ENCODE results near the gene POLG2.

The POLG2 gene

DNA sequence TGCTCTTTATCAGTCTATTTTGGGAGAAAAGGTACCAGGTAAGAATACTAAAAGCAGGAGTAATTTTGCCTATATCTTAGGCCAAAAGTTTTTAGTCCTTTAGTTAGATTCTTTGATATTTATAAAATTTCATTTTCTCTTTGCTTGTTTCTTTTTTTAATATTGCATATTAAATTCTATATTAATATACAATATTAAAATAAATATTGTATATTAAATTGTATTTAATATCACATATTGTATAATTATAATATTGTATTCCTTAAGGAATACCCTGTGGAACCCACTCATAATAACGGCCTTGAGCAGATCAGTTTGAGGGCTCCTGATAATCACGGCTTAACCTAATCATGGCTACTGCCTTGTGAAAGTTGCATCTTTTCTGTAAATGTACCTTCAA, 11.8 kb upstream of the POLG2 start:
- H3K79me2 ChIP-seq (ENCODE audit: control insufficient read depth, low read length) = peaks cover 74% of the 10 kb centered on the region
- H3K9me2 ChIP-seq (replicated peaks; ENCODE audit: control insufficient read depth, low read length) = no peaks in the 10 kb centered on the region
- H3K4me2 ChIP-seq (ENCODE audit: low read length) = peak overlapping the region; percentile 93
- H3K27ac ChIP-seq (ENCODE audit: low read depth, low read length) = no peak overlapping the region
- H3K9me3 ChIP-seq (ENCODE audit: control insufficient read depth, insufficient read depth, low read length) = no peaks in the 10 kb centered on the region
- H3K27me3 ChIP-seq (ENCODE audit: control insufficient read depth, low read length) = no peaks in the 10 kb centered on the region
- peak overlapping the region; percentile 100 for H3K4me3 ChIP-seq (ENCODE audit: low read length)
- peaks cover 29% of the 10 kb centered on the region for H4K20me1 ChIP-seq (ENCODE audit: control insufficient read depth, insufficient read depth, low read depth, low read length)
- H3F3A ChIP-seq (ENCODE audit: control insufficient read depth, insufficient read depth) = peaks cover 21% of the 10 kb centered on the region
- H3K4me1 ChIP-seq (ENCODE audit: control insufficient read depth, low read length) = peaks cover 26% of the 10 kb centered on the region
- H3K36me3 ChIP-seq (ENCODE audit: control insufficient read depth, low read length) = peaks cover 86% of the 10 kb centered on the region
- TF ChIP-seq CTCF (IDR thresholded peaks at IDR 0.05; ENCODE audit: low read depth, low read length, poor library complexity, severe bottlenecking) (no peak), EZH2phosphoT487 (IDR thresholded peaks at IDR 0.05; ENCODE audit: borderline replicate concordance, low read length) (no peak)

DNA sequence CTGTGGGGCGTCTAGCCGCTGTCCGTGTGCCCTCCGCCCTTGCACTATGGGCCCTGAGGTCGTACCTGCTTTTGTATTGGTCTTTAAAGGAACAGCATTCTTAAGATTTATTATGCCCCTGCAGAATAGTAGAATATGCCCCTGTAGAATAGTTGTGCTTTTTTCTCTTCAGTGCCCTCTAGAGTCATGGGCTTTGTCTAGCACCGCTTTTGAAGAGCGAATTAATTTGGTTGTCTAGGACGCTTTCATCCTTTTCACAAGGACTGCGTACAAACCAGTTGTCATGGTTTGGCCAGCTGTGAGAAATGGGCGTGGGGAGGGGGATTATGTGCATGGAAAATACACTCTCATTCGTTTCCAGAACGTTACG, 10.5 kb upstream of the POLG2 start:
- Histone ChIP-seq H3K9me2 (replicated peaks; ENCODE audit: control insufficient read depth, low read length) (no peaks in the 10 kb centered on the region), H3K27ac (ENCODE audit: low read depth, low read length) (peak overlapping the region; percentile 89), H4K20me1 (ENCODE audit: control insufficient read depth, insufficient read depth, low read depth, low read length) (peaks cover 41% of the 10 kb centered on the region), H3K79me2 (ENCODE audit: control insufficient read depth, low read length) (peaks cover 79% of the 10 kb centered on the region), H3K4me2 (ENCODE audit: low read length) (peak overlapping the region; percentile 93), H3K4me1 (ENCODE audit: control insufficient read depth, low read length) (peaks cover 39% of the 10 kb centered on the region), H3K9me3 (ENCODE audit: control insufficient read depth, insufficient read depth, low read length) (no peaks in the 10 kb centered on the region), H3K4me3 (ENCODE audit: low read length) (peak overlapping the region; percentile 100), H3K27me3 (ENCODE audit: control insufficient read depth, low read length) (no peaks in the 10 kb centered on the region), H3F3A (ENCODE audit: control insufficient read depth, insufficient read depth) (peaks cover 34% of the 10 kb centered on the region), H3K36me3 (ENCODE audit: control insufficient read depth, low read length) (peaks cover 86% of the 10 kb centered on the region)
- peak; percentile 66 for TF ChIP-seq CTCF (IDR thresholded peaks at IDR 0.05; ENCODE audit: low read depth, low read length, poor library complexity, severe bottlenecking)
- no peak for TF ChIP-seq EZH2phosphoT487 (IDR thresholded peaks at IDR 0.05; ENCODE audit: borderline replicate concordance, low read length)

DNA sequence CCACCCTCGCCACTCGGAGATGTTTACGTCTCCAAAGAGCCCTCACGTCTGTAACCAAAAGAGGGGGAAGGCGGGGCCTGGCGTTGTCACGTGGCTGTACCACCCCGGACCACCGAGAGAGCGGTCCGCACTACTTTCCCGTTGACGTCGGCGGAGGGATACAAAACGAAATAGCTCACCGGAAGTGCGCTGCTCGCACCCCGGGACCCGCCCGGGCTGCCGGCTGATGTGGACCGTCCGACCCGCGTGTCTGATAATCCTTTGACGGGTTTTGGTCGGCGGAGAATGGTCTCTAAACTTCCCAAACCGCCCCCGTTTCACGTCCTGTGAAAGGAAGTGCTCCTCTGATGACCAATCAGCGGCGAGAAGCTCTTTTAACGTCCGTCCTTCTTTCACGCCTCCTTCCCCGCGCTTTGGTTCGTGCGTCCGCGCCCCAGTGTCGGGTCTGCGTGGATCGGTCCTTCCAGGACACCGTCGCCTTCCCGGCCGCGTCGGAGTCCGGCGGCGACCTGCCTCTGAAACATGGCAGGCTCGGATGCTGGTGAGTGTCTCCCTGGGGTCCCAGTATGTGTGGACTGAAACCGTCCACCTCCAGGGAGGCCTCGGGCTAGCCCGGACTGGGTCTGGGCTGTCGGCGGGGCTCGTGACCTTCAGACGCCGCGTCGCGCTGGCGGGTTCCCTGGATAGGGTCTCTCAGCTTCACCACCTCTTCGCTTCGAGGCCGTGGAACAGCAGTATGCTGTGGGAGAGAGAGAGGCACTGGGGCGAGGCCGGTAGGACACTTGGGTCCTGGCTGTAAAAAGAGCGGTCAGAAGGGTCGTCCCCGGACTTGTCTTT, 9.9 kb upstream of the POLG2 start, which contains the start of gene CEP95:
TSS of gene CEP95 (plus strand) at position 402 of the 837 bp plus-strand sequence. CDS start at position 523, 121 bp downstream.
- peaks cover 45% of the 10 kb centered on the region for H3K4me1 ChIP-seq (ENCODE audit: control insufficient read depth, low read length)
- H3K9me3 ChIP-seq (ENCODE audit: control insufficient read depth, insufficient read depth, low read length) = no peaks in the 10 kb centered on the region
- peaks cover 37% of the 10 kb centered on the region for H3F3A ChIP-seq (ENCODE audit: control insufficient read depth, insufficient read depth)
- peaks cover 81% of the 10 kb centered on the region for H3K79me2 ChIP-seq (ENCODE audit: control insufficient read depth, low read length)
- H3K36me3 ChIP-seq (ENCODE audit: control insufficient read depth, low read length) = peaks cover 86% of the 10 kb centered on the region
- peak within 1 kb of the TSS; percentile 93 for H3K4me2 ChIP-seq (ENCODE audit: low read length)
- H3K9me2 ChIP-seq (replicated peaks; ENCODE audit: control insufficient read depth, low read length) = no peaks in the 10 kb centered on the region
- no peaks in the 10 kb centered on the region for H3K27me3 ChIP-seq (ENCODE audit: control insufficient read depth, low read length)
- H4K20me1 ChIP-seq (ENCODE audit: control insufficient read depth, insufficient read depth, low read depth, low read length) = peaks cover 44% of the 10 kb centered on the region
- no peak for TF ChIP-seq CTCF (IDR thresholded peaks at IDR 0.05; ENCODE audit: low read depth, low read length, poor library complexity, severe bottlenecking)
- TF ChIP-seq EZH2phosphoT487 (IDR thresholded peaks at IDR 0.05; ENCODE audit: borderline replicate concordance, low read length) = no peak
- H3K27ac ChIP-seq (ENCODE audit: low read depth, low read length) = peak within 1 kb of the TSS; percentile 89
- H3K4me3 ChIP-seq (ENCODE audit: low read length) = peak within 1 kb of the TSS; percentile 100

Measured in DOHH2 (cell line).